ENCODE data around the gene PNRC1. TPM values are rescaled to one million over a fixed set of nuclear protein-coding genes. Genes with fewer than 3 reads are reported as not detected.

The PNRC1 gene
- total RNA-seq, 1 experiment from 2014 or later, result 9.3 TPM

- no peak overlapping the region for H3K9ac ChIP-seq (ENCODE audit: low read length)
- POLR2A ChIA-PET (ENCODE audit: unreplicated experiment), result interaction anchor here (0.6 kb wide), 1 partner anchor 14 kb away, joined by 11 read pairs; no protein-coding TSS in a partner anchor
- H3K27ac ChIP-seq (ENCODE audit: low read length), result no peak overlapping the region
- H3K4me1 ChIP-seq (ENCODE audit: insufficient read depth, low read length), result peaks cover 28% of the 10 kb centered on the region
- no TSS peak for BruUV-seq (replicated peaks)
- H3F3A ChIP-seq (ENCODE audit: low read length, unreplicated experiment), result no peaks in the 10 kb centered on the region
- ATAC-seq, result no peak
- H4K20me1 ChIP-seq (ENCODE audit: low read length), result peaks cover 12% of the 10 kb centered on the region
- TF ChIP-seq EZH2 (IDR thresholded peaks at IDR 0.05; ENCODE audit: low read length, unreplicated experiment), result no peak
- no peak for TF ChIP-seq CTCF (conservative IDR thresholded peaks at IDR 0.05; ENCODE audit: low read depth, low read length)
- TF ChIP-seq EZH2phosphoT487 (IDR thresholded peaks at IDR 0.05; ENCODE audit: borderline replicate concordance, low read length), result no peak
- peaks cover 8% of the 10 kb centered on the region; the same call in 1 of the 2 replicates for H3K36me3 ChIP-seq (ENCODE audit: low read depth, low read length)
- H3K4me3 ChIP-seq (ENCODE audit: low read length), result no peak overlapping the region
- H3K9me2 ChIP-seq (replicated peaks; ENCODE audit: low read length), result no peaks in the 10 kb centered on the region
- intact Hi-C loops (cut with micrococcal nuclease), result no loop called here
- peaks cover 24% of the 10 kb centered on the region for H3K79me2 ChIP-seq (ENCODE audit: low read length)
- CTCF ChIA-PET, result interaction anchor here (0.6 kb wide), 1 partner anchor 103 kb away, joined by 3 read pairs; no protein-coding TSS in a partner anchor
- no peaks in the 10 kb centered on the region for H3K9me3 ChIP-seq (ENCODE audit: low read length)
- no peak overlapping the region for H3K4me2 ChIP-seq (ENCODE audit: low read length)
- H2AFZ ChIP-seq (ENCODE audit: low read length), result no peak overlapping the region
- H3K27me3 ChIP-seq (ENCODE audit: low read length), result no peaks in the 10 kb centered on the region
- no peak for DNase-seq
Observed at GRCh38 chr6:89085409-89086205, 5.1 kb downstream of the PNRC1 start.

- TF ChIP-seq CTCF (conservative IDR thresholded peaks at IDR 0.05; ENCODE audit: low read depth, low read length), result no peak
- TF ChIP-seq EZH2phosphoT487 (IDR thresholded peaks at IDR 0.05; ENCODE audit: borderline replicate concordance, low read length), result no peak
- no TSS peak for BruUV-seq (replicated peaks)
- H4K20me1 ChIP-seq (ENCODE audit: low read length), result peaks cover 7% of the 10 kb centered on the region
- no peaks in the 10 kb centered on the region for H3K9me2 ChIP-seq (replicated peaks; ENCODE audit: low read length)
- H3K4me2 ChIP-seq (ENCODE audit: low read length), result no peak overlapping the region
- intact Hi-C loops (cut with micrococcal nuclease), result no loop called here
- no peaks in the 10 kb centered on the region for H3K27me3 ChIP-seq (ENCODE audit: low read length)
- ATAC-seq (no peak), DNase-seq (no peak)
- no peak overlapping the region for H2AFZ ChIP-seq (ENCODE audit: low read length)
- no peaks in the 10 kb centered on the region for H3K9me3 ChIP-seq (ENCODE audit: low read length)
- H3K9ac ChIP-seq (ENCODE audit: low read length), result no peak overlapping the region
- no peak overlapping the region for H3K4me3 ChIP-seq (ENCODE audit: low read length)
- ChIA-PET CTCF (no interaction called here), POLR2A (ENCODE audit: unreplicated experiment) (no interaction called here)
- peaks cover 12% of the 10 kb centered on the region for H3K79me2 ChIP-seq (ENCODE audit: low read length)
- peaks cover 8% of the 10 kb centered on the region; the same call in 1 of the 2 replicates for H3K36me3 ChIP-seq (ENCODE audit: low read depth, low read length)
- H3K27ac ChIP-seq (ENCODE audit: low read length), result no peak overlapping the region
- peaks cover 24% of the 10 kb centered on the region for H3K4me1 ChIP-seq (ENCODE audit: insufficient read depth, low read length)
- H3F3A ChIP-seq (ENCODE audit: low read length, unreplicated experiment), result no peaks in the 10 kb centered on the region
Observed at GRCh38 chr6:89087881-89088280, 7.3 kb downstream of the PNRC1 start.

GRCh38 chr6:89098461-89098860 is 17.9 kb downstream of the PNRC1 start:
- Histone ChIP-seq H2AFZ (ENCODE audit: low read length) (no peak overlapping the region), H3K9me3 (ENCODE audit: low read length) (no peaks in the 10 kb centered on the region), H3K27me3 (ENCODE audit: low read length) (no peaks in the 10 kb centered on the region), H3K36me3 (ENCODE audit: low read depth, low read length) (no peaks in the 10 kb centered on the region), H3K27ac (ENCODE audit: low read length) (no peak overlapping the region), H3K4me1 (ENCODE audit: insufficient read depth, low read length) (no peaks in the 10 kb centered on the region), H3F3A (ENCODE audit: low read length, unreplicated experiment) (no peaks in the 10 kb centered on the region), H3K4me3 (ENCODE audit: low read length) (no peak overlapping the region), H3K79me2 (ENCODE audit: low read length) (no peaks in the 10 kb centered on the region), H3K4me2 (ENCODE audit: low read length) (no peak overlapping the region), H4K20me1 (ENCODE audit: low read length) (no peaks in the 10 kb centered on the region), H3K9ac (ENCODE audit: low read length) (no peak overlapping the region), H3K9me2 (replicated peaks; ENCODE audit: low read length) (no peaks in the 10 kb centered on the region)
- intact Hi-C loops (cut with micrococcal nuclease), result no loop called here
- BruUV-seq (replicated peaks), result no TSS peak
- ATAC-seq, result no peak
- ChIA-PET POLR2A (ENCODE audit: unreplicated experiment) (no interaction called here), CTCF (no interaction called here)
- no peak for TF ChIP-seq CTCF (conservative IDR thresholded peaks at IDR 0.05; ENCODE audit: low read depth, low read length)
- no peak for TF ChIP-seq EZH2phosphoT487 (IDR thresholded peaks at IDR 0.05; ENCODE audit: borderline replicate concordance, low read length)
- DNase-seq, result no peak

Data from PC-3 (cell line).